HG03159 (cell line): Measurements from ENCODE around the gene HNRNPA1L2.
"Not testable (repeated sequence)": the region's sequence is repeated elsewhere in the genome, so short reads cannot be mapped to it uniquely, and the experiment has no call there.

Source experiments
- ATAC-seq: cut with Tn5 transposase; IDR thresholded peaks from one replicate; pipeline ENCODE4 v1.9.1; 2021; ENCODE audit warnings: mild to moderate bottlenecking, moderate library complexity; ENCODE audit not compliant: unreplicated experiment

HNRNPA1L2 gene

DNA sequence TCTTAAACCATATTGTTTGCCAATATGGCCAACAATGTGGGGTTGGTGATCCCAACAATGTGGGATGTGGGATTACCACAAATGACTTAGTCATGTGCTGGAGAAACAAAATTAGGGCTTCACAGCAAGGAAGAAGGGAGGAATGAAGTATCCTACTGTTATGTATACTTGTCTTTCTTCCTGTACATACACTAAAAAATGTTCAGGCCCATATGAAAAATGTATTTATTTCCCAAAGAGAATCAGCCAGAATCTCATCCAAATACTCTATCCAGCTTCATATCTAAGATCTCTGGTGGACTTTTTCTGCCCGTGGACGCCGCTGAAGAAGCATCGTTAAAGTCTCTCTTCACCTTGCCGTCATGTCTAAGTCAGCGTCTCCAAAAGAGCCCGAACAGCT lies at the start of gene HNRNPA1L2:
Gene HNRNPA1L2 (plus strand): TSS at position 301 of the 400 bp plus-strand sequence. CDS start 62 bp downstream, at position 363.
- ATAC-seq, result no peak

DNA sequence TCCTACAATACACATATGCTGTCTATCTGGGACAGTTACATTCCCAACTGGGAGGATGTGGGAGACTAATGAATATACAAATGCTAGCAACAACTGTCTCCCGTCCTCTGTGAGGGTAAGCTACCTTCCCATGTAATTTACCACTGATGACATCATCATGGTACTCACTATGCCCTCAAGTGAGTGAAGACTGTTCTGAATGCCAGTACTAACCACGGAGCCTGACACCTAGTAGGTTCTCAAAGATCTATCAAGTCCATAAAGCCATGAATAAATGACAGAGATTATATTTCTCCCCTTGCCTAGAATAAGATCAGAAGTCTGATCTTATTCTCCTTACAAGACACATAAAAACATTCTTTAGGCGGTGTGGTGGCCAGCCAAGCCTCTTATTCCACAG lies 49.1 kb upstream of the HNRNPA1L2 start:
- not testable (repeated sequence) for ATAC-seq

DNA sequence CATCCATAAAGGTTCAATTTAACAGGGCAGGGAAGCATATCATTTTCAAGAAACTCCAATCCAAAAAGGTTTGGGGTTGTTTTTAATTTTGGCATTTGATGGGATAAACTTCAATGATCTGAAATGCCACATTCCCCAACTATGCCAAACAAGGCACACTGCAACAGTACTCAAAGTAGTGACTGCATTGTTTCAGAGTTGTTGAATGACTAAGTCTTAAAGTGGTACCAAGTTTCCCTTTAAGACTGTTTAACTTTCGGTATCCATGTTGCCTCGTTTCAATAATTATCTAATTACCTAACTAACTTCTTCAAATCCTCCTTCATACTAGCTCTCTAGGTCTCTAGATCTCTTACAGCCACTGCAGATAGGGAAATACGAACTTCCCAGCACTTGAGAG lies 48.4 kb upstream of the HNRNPA1L2 start:
- ATAC-seq, result not testable (repeated sequence)

DNA sequence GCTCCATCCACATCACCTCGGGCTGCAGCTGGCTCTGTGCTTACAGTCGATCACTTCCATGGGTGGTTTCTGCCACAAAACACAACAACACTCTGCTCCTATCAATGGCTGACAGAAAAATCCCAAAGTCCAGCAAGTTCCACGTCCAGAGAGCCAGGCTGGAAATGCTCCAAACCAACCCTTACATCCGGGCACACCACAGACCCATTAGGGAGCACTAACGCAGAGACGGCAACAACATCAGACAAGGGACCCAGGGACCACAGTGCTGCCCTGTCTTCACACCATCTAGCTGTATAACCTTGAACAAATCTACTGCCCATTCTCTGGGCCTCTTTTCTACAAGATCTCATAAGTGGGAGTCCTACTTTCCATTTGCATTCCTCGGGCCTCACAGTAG lies 47.9 kb upstream of the HNRNPA1L2 start:
- ATAC-seq, result not testable (repeated sequence)

GRCh38 chr13:52597676-52598075 lies 44.6 kb upstream of the HNRNPA1L2 start:
- no peak for ATAC-seq

- ATAC-seq, result no peak
Measured at GRCh38 chr13:52599037-52599847, 43.0 kb upstream of the HNRNPA1L2 start.

- peak; percentile 61 for ATAC-seq
Measured at GRCh38 chr13:52599848-52600603, 42.2 kb upstream of the HNRNPA1L2 start.

DNA sequence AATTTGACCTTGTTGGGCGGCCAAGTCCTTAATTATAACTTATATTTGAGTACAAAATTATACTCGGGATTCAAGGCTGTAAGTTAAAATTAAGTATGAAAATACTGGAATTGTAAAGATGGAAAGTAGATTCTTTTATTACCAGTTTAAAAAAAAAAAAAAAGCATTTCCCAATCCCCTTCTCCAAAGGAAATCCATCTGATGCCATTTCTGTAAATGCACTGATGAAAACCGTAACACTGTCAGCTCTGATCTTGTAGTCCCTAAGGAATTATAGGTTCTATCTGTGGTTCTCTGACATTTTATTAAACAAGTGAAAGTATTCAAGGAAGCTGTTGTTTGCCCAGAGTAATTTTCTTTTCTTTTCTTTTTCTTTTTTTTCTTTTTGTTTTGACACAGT lies 41.6 kb upstream of the HNRNPA1L2 start:
- ATAC-seq, result no peak

DNA sequence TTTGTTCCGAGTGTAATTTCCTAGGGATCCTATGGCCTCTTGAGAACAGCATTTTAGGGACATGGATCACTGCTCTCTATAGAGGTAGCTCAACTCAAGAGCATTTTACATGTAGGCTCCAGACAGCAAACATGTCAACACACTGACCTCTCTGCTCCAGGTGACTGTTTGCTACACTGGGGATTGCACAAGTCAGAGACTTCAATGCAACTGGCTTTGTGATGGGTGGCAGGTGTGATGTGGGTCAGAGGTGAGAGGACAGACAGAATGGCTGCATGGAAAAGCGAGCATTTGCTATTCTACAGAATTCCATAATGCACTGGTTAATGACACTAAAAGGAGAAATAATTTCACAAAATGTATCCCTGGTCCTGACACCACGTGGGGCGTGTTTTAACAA lies 38.9 kb upstream of the HNRNPA1L2 start:
- not testable (repeated sequence) for ATAC-seq

- ATAC-seq, result not testable (repeated sequence)
Measured at GRCh38 chr13:52606126-52606525, 36.1 kb upstream of the HNRNPA1L2 start.

DNA sequence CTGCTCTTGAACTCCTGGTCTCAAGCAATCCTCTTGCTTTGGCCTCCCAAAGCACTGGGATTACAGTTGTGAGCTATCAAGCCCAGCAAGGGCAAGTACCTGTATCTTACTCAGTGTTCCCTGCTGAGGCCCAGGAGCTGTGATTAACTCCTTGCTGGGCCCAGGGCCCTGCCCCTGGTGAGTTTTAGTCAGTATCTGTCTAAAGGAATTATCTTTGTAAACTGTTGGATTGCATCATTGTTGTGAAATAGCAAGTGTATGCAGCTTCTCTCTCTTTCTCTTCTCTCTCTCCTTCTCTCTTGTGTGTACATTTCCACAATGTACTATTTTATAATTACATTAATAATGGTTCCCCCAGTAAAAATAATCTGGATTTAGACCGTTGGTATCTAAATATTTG lies 35.4 kb upstream of the HNRNPA1L2 start:
- ATAC-seq, result not testable (repeated sequence)

DNA sequence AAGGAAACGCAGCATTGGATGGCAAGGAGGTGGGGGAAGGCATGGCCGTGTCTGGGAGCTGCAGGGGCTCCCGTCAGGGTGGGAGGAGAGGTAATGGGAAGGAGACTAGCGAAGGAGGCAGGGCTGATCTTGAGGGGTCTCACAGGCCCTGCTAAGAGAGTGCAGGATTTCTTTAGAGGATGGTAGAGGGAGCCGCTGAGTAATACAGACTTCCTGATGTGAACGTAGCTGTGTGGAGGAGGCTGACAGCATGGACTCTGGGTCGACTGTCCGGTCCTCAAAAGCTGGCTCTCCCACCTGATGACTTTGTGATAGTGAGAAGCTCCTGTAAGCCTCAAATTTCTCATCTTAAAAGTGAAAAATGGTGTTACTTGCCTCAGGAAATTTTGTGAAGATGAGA lies 34.0 kb upstream of the HNRNPA1L2 start:
- not testable (repeated sequence) for ATAC-seq

DNA sequence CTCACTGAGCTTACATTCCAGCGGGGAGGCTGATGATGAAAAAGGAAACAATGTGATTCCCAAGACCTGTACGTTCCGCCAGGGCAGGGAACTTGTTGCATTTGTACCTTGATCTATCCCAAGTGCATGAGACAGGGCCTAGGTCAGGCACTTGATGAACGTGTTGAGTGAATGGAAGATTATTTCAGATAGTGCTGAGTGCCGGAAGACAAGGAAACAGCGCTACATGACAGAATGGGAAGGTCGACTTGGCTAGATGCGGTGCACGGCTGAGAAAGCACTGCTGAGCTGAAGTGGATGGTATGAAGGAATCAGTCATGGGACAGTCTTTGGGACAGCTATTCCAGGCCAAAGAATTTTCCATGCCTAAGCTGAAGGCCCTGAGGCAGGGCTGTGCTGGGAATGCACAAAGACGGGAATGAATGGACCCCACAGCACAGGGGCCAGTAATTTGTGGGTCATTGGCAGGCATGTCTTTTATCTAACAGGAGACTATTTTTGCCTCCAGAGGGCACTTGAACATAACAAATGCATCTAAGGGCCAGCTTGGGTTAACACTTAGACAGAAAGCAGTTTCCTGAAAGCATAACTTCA lies 33.1 kb upstream of the HNRNPA1L2 start:
- peak; percentile 78 for ATAC-seq

DNA sequence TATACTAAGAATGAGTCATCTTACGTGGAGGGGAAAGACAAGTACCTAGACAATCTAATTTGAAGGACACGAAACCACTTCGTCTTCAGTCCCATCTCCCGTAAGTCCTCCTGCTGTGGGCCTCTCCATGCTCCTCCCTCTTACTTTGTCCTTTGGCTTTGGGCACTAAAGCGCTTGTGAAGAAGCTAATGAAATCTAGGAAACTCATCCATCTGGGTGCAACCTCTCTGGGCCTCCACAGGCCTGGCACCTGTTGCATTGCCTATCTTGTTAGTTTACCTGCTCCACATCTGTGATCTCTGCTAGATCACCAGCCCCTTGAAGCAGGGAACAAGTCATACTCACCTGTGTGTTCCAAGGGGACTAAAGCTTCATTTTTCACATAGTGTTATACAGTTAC lies 32.1 kb upstream of the HNRNPA1L2 start:
- ATAC-seq, result not testable (repeated sequence)

GRCh38 chr13:52615134-52615801 lies 27.0 kb upstream of the HNRNPA1L2 start:
- ATAC-seq, result no peak

GRCh38 chr13:52615812-52616211 lies 26.4 kb upstream of the HNRNPA1L2 start:
- no peak for ATAC-seq

- peak; percentile 99 for ATAC-seq
Measured at GRCh38 chr13:52617070-52618060, 24.9 kb upstream of the HNRNPA1L2 start.

DNA sequence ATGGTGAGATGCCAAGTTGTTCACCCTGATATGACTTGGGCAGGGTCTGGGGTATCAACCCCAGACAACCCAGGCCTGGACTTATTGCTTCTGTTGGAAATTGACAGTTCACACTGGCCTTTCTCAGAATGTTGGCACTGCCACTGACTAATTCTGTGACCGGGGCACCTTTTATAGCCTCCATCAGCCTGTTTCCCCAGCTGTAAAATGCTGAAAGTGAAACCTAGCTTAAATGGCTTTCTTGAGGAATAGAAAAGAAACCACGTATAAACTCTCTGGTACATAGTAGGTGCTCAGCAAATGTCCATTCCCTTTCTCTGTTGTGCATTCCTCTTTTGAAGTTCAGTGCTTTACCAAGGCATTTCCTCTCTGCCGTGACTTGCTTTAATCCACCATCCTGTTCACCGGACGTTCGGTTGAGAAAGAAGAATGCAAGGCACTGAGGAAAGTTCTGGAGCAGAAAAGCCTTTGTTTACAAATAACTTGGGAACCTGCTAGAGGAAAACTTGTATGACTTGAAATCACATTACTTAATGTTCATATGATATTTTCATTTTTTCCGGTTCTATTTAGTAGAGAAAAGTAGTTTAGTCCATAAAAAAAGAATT lies 11.0 kb upstream of the HNRNPA1L2 start:
- not testable (repeated sequence) for ATAC-seq

DNA sequence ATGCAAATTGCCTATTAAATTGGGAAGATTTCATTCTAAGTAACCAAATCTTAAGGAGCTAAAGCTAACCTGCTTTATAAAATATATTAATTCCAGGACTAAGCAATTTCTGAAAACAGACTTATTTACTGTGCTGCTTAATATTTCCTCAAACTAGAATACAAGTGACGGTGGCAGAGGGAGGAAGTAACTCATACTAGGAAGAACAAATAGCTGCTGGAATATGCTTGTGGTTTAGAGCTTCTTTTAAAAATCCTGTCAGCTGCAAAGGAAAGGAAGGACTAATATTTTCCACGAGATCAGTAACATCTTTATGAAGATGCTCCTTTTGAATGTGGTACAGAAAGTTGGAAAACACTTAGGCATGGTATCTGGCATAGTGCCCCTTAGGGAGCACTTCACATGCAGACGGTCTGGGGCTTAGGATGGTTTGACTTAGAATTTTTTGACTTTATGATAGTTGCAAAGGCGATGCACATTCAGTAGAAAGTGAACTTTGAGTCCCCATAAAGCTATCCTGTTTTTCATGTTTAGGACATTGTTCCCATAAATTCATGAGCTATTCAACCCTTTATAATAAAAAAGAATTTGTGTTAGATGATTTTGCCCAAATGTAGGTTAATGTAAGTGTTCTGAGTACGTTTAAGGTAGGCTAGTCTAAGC lies 3.4 kb upstream of the HNRNPA1L2 start:
- ATAC-seq, result no peak
